ENCODE measurements around the gene CD163.
"Not testable (repeated sequence)": the region's sequence is repeated elsewhere in the genome, so short reads cannot be mapped to it uniquely, and the experiment has no call there.

CD163 gene

GRCh38 chr12:7444076-7444475, 59.5 kb downstream of the CD163 start, which contains the start of gene CD163L1:
Gene CD163L1 (minus strand): TSS chr12:7444153. CDS start chr12:7444127, 26 bp downstream.
- no peaks in the 10 kb centered on the region for H3K27me3 ChIP-seq (ENCODE audit: insufficient read depth, poor library complexity, severe bottlenecking)
- H3K9me3 ChIP-seq (ENCODE audit: severe bottlenecking): no peaks in the 10 kb centered on the region
- no peak for ATAC-seq (ENCODE audit: low read depth)
- H3K4me3 ChIP-seq (ENCODE audit: severe bottlenecking): no peak within 1 kb of the TSS
- no peak for DNase-seq (ENCODE audit: low spot score)
- H3K27ac ChIP-seq (ENCODE audit: poor library complexity, severe bottlenecking): no peak within 1 kb of the TSS
- H3K36me3 ChIP-seq (ENCODE audit: low read depth): no peaks in the 10 kb centered on the region
- no peaks in the 10 kb centered on the region for H3K4me1 ChIP-seq (ENCODE audit: insufficient read depth, poor library complexity, severe bottlenecking)
- TF ChIP-seq, protein P1, sequence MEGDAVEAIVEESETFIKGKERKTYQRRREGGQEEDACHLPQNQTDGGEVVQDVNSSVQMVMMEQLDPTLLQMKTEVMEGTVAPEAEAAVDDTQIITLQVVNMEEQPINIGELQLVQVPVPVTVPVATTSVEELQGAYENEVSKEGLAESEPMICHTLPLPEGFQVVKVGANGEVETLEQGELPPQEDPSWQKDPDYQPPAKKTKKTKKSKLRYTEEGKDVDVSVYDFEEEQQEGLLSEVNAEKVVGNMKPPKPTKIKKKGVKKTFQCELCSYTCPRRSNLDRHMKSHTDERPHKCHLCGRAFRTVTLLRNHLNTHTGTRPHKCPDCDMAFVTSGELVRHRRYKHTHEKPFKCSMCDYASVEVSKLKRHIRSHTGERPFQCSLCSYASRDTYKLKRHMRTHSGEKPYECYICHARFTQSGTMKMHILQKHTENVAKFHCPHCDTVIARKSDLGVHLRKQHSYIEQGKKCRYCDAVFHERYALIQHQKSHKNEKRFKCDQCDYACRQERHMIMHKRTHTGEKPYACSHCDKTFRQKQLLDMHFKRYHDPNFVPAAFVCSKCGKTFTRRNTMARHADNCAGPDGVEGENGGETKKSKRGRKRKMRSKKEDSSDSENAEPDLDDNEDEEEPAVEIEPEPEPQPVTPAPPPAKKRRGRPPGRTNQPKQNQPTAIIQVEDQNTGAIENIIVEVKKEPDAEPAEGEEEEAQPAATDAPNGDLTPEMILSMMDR (IDR thresholded peaks at IDR 0.05; ENCODE audit: poor library complexity, severe bottlenecking): no peak

GRCh38 chr12:7441216-7441615, 62.4 kb downstream of the CD163 start:
- ATAC-seq (ENCODE audit: low read depth) (no peak), DNase-seq (ENCODE audit: low spot score) (no peak)
- no peak overlapping the region for H3K27ac ChIP-seq (ENCODE audit: poor library complexity, severe bottlenecking)
- no peak overlapping the region for H3K4me3 ChIP-seq (ENCODE audit: severe bottlenecking)
- no peaks in the 10 kb centered on the region for H3K36me3 ChIP-seq (ENCODE audit: low read depth)
- H3K4me1 ChIP-seq (ENCODE audit: insufficient read depth, poor library complexity, severe bottlenecking): no peaks in the 10 kb centered on the region
- no peaks in the 10 kb centered on the region for H3K27me3 ChIP-seq (ENCODE audit: insufficient read depth, poor library complexity, severe bottlenecking)
- no peaks in the 10 kb centered on the region for H3K9me3 ChIP-seq (ENCODE audit: severe bottlenecking)
- TF ChIP-seq, protein P1 (IDR thresholded peaks at IDR 0.05; ENCODE audit: poor library complexity, severe bottlenecking): no peak

DNA sequence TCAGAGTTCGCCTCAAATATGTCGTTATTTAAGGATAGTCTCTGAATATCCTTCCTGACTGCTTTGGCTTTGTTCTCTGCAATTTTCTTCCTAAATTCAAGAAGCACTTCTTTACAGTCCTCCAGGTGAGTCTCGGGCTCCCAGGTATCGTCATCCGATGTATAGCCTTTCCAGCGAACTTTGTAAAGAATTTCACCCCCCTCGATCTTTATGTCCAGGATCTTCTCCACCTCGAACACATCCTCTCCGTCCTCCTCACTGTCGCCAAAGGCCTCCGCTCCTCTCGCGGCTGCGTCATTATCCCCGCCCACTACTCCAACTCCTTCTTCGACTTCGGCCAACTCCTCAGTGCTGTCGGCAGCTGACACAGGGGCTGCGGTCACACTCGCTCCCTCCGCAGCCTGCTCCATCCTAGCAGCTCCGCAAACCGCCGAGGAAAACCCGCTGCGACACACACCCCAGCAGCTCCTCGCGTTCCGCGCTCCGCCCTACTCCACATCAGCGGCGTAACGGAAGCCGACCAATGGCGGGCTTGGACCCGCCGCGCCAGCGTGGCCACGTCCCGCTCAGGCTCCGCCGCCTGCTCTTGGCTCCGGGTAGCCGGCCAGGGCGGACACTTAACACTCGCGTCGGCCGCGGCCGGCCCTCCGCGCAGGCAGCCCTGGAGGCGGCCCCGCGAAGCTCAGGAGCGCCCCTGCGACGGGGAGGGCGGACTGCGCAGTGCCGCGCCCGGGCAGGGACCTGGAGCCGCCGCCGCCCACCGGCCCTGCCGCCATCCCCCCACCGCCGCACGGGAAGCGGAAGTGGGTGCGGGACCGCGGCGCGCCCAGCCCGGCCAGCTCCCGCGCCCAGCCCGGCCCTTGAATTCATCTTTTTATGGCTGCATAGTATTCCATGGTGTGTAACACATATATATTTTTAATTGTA, 63.7 kb downstream of the CD163 start:
- Histone ChIP-seq H3K4me1 (ENCODE audit: insufficient read depth, poor library complexity, severe bottlenecking) (peaks cover 5% of the 10 kb centered on the region), H3K36me3 (ENCODE audit: low read depth) (no peaks in the 10 kb centered on the region), H3K4me3 (ENCODE audit: severe bottlenecking) (peak overlapping the region; percentile 18), H3K27me3 (ENCODE audit: insufficient read depth, poor library complexity, severe bottlenecking) (no peaks in the 10 kb centered on the region), H3K9me3 (ENCODE audit: severe bottlenecking) (no peaks in the 10 kb centered on the region), H3K27ac (ENCODE audit: poor library complexity, severe bottlenecking) (no peak overlapping the region)
- DNase-seq (ENCODE audit: low spot score) (no peak), ATAC-seq (ENCODE audit: low read depth) (peak; percentile 45)
- TF ChIP-seq, protein P1 (IDR thresholded peaks at IDR 0.05; ENCODE audit: poor library complexity, severe bottlenecking): no peak

- not testable (repeated sequence) for H3K4me3 ChIP-seq (ENCODE audit: severe bottlenecking); H3K36me3 ChIP-seq (ENCODE audit: low read depth); H3K27me3 ChIP-seq (ENCODE audit: insufficient read depth, poor library complexity, severe bottlenecking); DNase-seq (ENCODE audit: low spot score); H3K9me3 ChIP-seq (ENCODE audit: severe bottlenecking); H3K4me1 ChIP-seq (ENCODE audit: insufficient read depth, poor library complexity, severe bottlenecking); ATAC-seq (ENCODE audit: low read depth); H3K27ac ChIP-seq (ENCODE audit: poor library complexity, severe bottlenecking)
These were observed 65.1 kb downstream of the CD163 start for GRCh38 chr12:7438291-7438995.

DNA sequence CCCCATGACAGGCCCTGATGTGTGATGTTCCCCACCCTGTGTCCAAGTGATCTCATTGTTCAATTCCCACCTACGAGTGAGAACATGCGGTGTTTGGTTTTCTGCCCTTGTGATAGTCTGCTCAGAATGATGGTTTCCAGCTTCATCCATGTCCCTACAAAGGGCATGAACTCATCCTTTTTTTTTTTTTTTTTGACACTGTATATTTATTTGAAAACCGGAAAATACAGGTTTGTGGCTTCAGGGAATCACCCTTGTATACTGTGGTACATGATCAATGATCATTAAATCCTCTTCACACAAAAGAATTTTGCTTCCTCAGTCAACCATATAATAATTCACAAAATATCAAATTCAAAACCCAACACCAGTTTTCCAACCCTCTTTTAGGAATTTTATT, 66.1 kb downstream of the CD163 start:
- ATAC-seq (ENCODE audit: low read depth): not testable (repeated sequence)

More for the DNA sequence above, 66.1 kb downstream of the CD163 start:
- H3K27ac ChIP-seq (ENCODE audit: poor library complexity, severe bottlenecking); H3K4me3 ChIP-seq (ENCODE audit: severe bottlenecking); H3K9me3 ChIP-seq (ENCODE audit: severe bottlenecking); DNase-seq (ENCODE audit: low spot score); H3K36me3 ChIP-seq (ENCODE audit: low read depth); H3K27me3 ChIP-seq (ENCODE audit: insufficient read depth, poor library complexity, severe bottlenecking): not testable (repeated sequence)
- H3K4me1 ChIP-seq (ENCODE audit: insufficient read depth, poor library complexity, severe bottlenecking): peaks cover 16% of the 10 kb centered on the region

Data from RWPE2 (cell line).